Trophoblast cell (in vitro differentiated cells and primary cell): Measurements from ENCODE around the gene ZSCAN18.

ENCODE experiments used
- DNase-seq, 2 donors: peaks; one replicate each; pipeline ENCODE4 v3.0.0-alpha.2; 2016
- H2AFZ ChIP-seq: 2 replicates; pipeline ENCODE4 v1.6.1; 2013; ENCODE audit warnings: low read length, moderate library complexity, mild to moderate bottlenecking; ENCODE audit not compliant: insufficient read depth, poor library complexity
- H2AK5ac ChIP-seq: 2 replicates; pipeline ENCODE4 v1.6.1; 2013; ENCODE audit warnings: mild to moderate bottlenecking, low read length
- H2BK120ac ChIP-seq: 2 replicates; pipeline ENCODE4 v1.6.1; 2013; ENCODE audit warnings: low read length, mild to moderate bottlenecking, moderate library complexity; ENCODE audit not compliant: insufficient read depth, poor library complexity
- H2BK12ac ChIP-seq: 2 replicates; pipeline ENCODE4 v1.6.1; 2013; ENCODE audit warnings: mild to moderate bottlenecking, low read length, moderate library complexity
- H2BK5ac ChIP-seq: 2 replicates; pipeline ENCODE4 v1.6.1; 2013; ENCODE audit warnings: low read length, low read depth, moderate library complexity, mild to moderate bottlenecking; ENCODE audit not compliant: poor library complexity
- H3K14ac ChIP-seq: 2 replicates; pipeline ENCODE4 v1.6.1; 2013; ENCODE audit warnings: mild to moderate bottlenecking, low read length
- H3K18ac ChIP-seq: 2 replicates; pipeline ENCODE4 v1.6.1; 2013; ENCODE audit warnings: mild to moderate bottlenecking, low read length
- H3K23ac ChIP-seq: 2 replicates; pipeline ENCODE4 v1.6.1; 2013; ENCODE audit warnings: low read length
- H3K27ac ChIP-seq: 2 replicates; pipeline ENCODE4 v1.5.1; 2013; ENCODE audit warnings: low read depth, mild to moderate bottlenecking, inconsistent platforms, low read length, moderate library complexity
- H3K27me3 ChIP-seq: 2 replicates; pipeline ENCODE4 v1.6.1; 2013; ENCODE audit warnings: inconsistent platforms, mild to moderate bottlenecking, low read length, moderate library complexity; ENCODE audit not compliant: insufficient read depth
- H3K36me3 ChIP-seq, 2 experiments: 1 replicate in 1 of 2; 2 replicates in 1 of 2; pipeline ENCODE4 v1.6.1; 2013; ENCODE audit warnings: low read length in 2 of 2, mild to moderate bottlenecking in 2 of 2, moderate library complexity in 1 of 2; ENCODE audit not compliant: insufficient read depth in 2 of 2, control insufficient read depth in 1 of 2
- H3K4ac ChIP-seq: 2 replicates; pipeline ENCODE4 v1.6.1; 2013; ENCODE audit warnings: low read depth, mild to moderate bottlenecking, low read length, moderate library complexity
- H3K4me1 ChIP-seq, 2 experiments: 1 replicate in 1 of 2; 2 replicates in 1 of 2; pipeline ENCODE4 v1.6.1; 2013; ENCODE audit warnings: low read length in 2 of 2, mild to moderate bottlenecking in 2 of 2, moderate library complexity in 1 of 2; ENCODE audit not compliant: insufficient read depth in 2 of 2, control insufficient read depth in 1 of 2
- H3K4me2 ChIP-seq: 2 replicates; pipeline ENCODE4 v1.6.1; 2013; ENCODE audit warnings: inconsistent platforms, mild to moderate bottlenecking, low read length, moderate library complexity
- H3K4me3 ChIP-seq: 2 replicates; pipeline ENCODE4 v1.5.1; 2013; ENCODE audit warnings: mild to moderate bottlenecking, low read depth, low read length, inconsistent platforms
- H3K79me1 ChIP-seq: one replicate; pipeline ENCODE4 v1.6.1; 2013; ENCODE audit warnings: low read length
- H3K79me2 ChIP-seq: 2 replicates; pipeline ENCODE4 v1.6.1; 2013; ENCODE audit warnings: low read length, mild to moderate bottlenecking; ENCODE audit not compliant: control insufficient read depth, insufficient read depth, poor library complexity
- H3K9ac ChIP-seq: 2 replicates; pipeline ENCODE4 v1.6.1; 2013; ENCODE audit warnings: mild to moderate bottlenecking, low read length
- H3K9me3 ChIP-seq: 2 replicates; pipeline ENCODE4 v1.6.1; 2013; ENCODE audit warnings: low read depth, mild to moderate bottlenecking, control low read depth, inconsistent platforms, low read length; ENCODE audit not compliant: insufficient read depth
- H4K12ac ChIP-seq: 2 replicates; pipeline ENCODE4 v1.6.1; 2013; ENCODE audit warnings: low read depth, mild to moderate bottlenecking, low read length, moderate library complexity
- H4K8ac ChIP-seq: 2 replicates; pipeline ENCODE4 v1.6.1; 2013; ENCODE audit warnings: low read depth, mild to moderate bottlenecking, low read length, moderate library complexity
- H4K91ac ChIP-seq: one replicate; pipeline ENCODE4 v1.6.1; 2013; ENCODE audit warnings: low read depth, mild to moderate bottlenecking, low read length, moderate library complexity
- WGBS: extraction: QIAGEN DNeasy Blood & Tissue Kit; methylation state at CpG from one replicate; pipeline ENCODE4 v1.1.7; 2013; ENCODE audit warnings: missing lambda C conversion rate; ENCODE audit not compliant: insufficient read length, insufficient coverage; ENCODE audit errors: extremely low coverage; 5-methylcytosine and 5-hydroxymethylcytosine counted together

Gene ZSCAN18

GRCh38 chr19:58117841-58118575, 20.0 kb upstream of the ZSCAN18 start:
- no peak overlapping the region for H3K4me2 ChIP-seq
- WGBS = no CpG with 5 or more reads among the region's 77 CpGs
- H3K9me3 ChIP-seq = peaks cover 43% of the 10 kb centered on the region

GRCh38 chr19:58108546-58108817, 10.5 kb upstream of the ZSCAN18 start:
- no peak overlapping the region for H3K27ac ChIP-seq
- H4K91ac ChIP-seq = no peak overlapping the region
- no peaks in the 10 kb centered on the region for H3K79me2 ChIP-seq

More at GRCh38 chr19:58117841-58118575, 20.0 kb upstream of the ZSCAN18 start:
- Histone ChIP-seq H2AK5ac (no peak overlapping the region), H3K23ac (no peak overlapping the region), H3K36me3 (no peaks in the 10 kb centered on the region), H2AFZ (no peak overlapping the region), H2BK5ac (no peak overlapping the region), H3K14ac (no peak overlapping the region), H3K9ac (no peak overlapping the region), H2BK12ac (no peak overlapping the region), H3K79me1 (no peaks in the 10 kb centered on the region), H3K27ac (no peak overlapping the region), H3K4me3 (no peak overlapping the region), H4K91ac (no peak overlapping the region), H3K4me1 (no peaks in the 10 kb centered on the region), H3K4ac (no peak overlapping the region), H4K8ac (no peak overlapping the region), H4K12ac (no peak overlapping the region), H3K79me2 (no peaks in the 10 kb centered on the region), H2BK120ac (no peak overlapping the region), H3K27me3 (no peaks in the 10 kb centered on the region), H3K18ac (no peak overlapping the region)
- DNase-seq = no peak

GRCh38 chr19:58107778-58108545, 9.9 kb upstream of the ZSCAN18 start:
- Histone ChIP-seq H3K14ac (no peak overlapping the region), H4K91ac (no peak overlapping the region), H3K4ac (no peak overlapping the region), H3K36me3 (no peaks in the 10 kb centered on the region), H3K4me3 (no peak overlapping the region), H2AK5ac (no peak overlapping the region), H3K4me2 (no peak overlapping the region), H2BK5ac (no peak overlapping the region), H3K79me1 (no peaks in the 10 kb centered on the region), H3K23ac (no peak overlapping the region), H2BK120ac (no peak overlapping the region), H3K4me1 (no peaks in the 10 kb centered on the region), H3K27me3 (peaks cover 2% of the 10 kb centered on the region), H3K9ac (no peak overlapping the region), H4K8ac (no peak overlapping the region), H3K18ac (no peak overlapping the region), H3K79me2 (no peaks in the 10 kb centered on the region), H4K12ac (no peak overlapping the region), H2BK12ac (no peak overlapping the region), H2AFZ (no peak overlapping the region), H3K9me3 (peaks cover 30% of the 10 kb centered on the region), H3K27ac (no peak overlapping the region)
- WGBS = no CpG with 5 or more reads among the region's 7 CpGs
- DNase-seq = no peak

More at GRCh38 chr19:58108546-58108817, 10.5 kb upstream of the ZSCAN18 start:
- Histone ChIP-seq H3K14ac (no peak overlapping the region), H3K27me3 (peaks cover 2% of the 10 kb centered on the region), H3K36me3 (no peaks in the 10 kb centered on the region), H4K12ac (no peak overlapping the region), H3K4me2 (no peak overlapping the region), H2BK12ac (no peak overlapping the region), H3K18ac (no peak overlapping the region), H3K9me3 (peaks cover 32% of the 10 kb centered on the region), H3K79me1 (no peaks in the 10 kb centered on the region), H3K4me3 (no peak overlapping the region), H2BK5ac (no peak overlapping the region), H4K8ac (no peak overlapping the region), H3K9ac (no peak overlapping the region), H3K4ac (no peak overlapping the region), H2BK120ac (no peak overlapping the region), H3K23ac (no peak overlapping the region), H2AFZ (no peak overlapping the region), H3K4me1 (no peaks in the 10 kb centered on the region), H2AK5ac (no peak overlapping the region)
- DNase-seq = no peak
- no CpG with 5 or more reads among the region's 3 CpGs for WGBS

DNA sequence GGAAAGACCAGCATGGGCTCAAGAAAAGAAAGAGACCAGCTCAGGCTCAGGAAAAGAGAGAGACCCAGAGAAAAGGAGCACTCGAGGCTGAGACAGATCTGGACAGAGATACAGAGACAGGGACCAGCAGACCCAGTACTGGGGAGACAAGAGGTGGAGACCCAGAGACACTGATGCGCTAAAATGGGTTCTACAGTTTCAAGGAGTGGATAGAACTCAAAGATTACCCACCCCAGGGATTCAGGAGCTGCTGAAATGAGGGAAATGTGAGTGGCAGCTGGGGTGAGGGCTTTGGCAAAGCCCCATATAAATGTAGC, 609 bp upstream of the ZSCAN18 start:
- Histone ChIP-seq H3K79me1 (peaks cover 9% of the 10 kb centered on the region), H4K91ac (peak overlapping the region; percentile 75), H3K9me3 (peaks cover 7% of the 10 kb centered on the region), H3K36me3 (peaks cover 0 to 5% of the 10 kb centered on the region in 2 experiments), H3K27ac (peak overlapping the region; percentile 55), H3K4me2 (peak overlapping the region; percentile 89), H3K27me3 (no peaks in the 10 kb centered on the region), H3K9ac (peak overlapping the region; percentile 62), H2AFZ (peak overlapping the region; percentile 98), H3K4ac (no peak overlapping the region), H3K14ac (peak overlapping the region; percentile 39), H3K23ac (no peak overlapping the region), H3K4me1 (peaks cover 7 to 8% of the 10 kb centered on the region in 2 experiments), H4K8ac (peak overlapping the region; percentile 82), H2AK5ac (no peak overlapping the region), H2BK5ac (peak overlapping the region; percentile 16), H3K4me3 (peak overlapping the region; percentile 62), H3K79me2 (peaks cover 3% of the 10 kb centered on the region), H2BK12ac (peak overlapping the region; percentile 36), H4K12ac (no peak overlapping the region), H2BK120ac (no peak overlapping the region), H3K18ac (peak overlapping the region; percentile 11)
- WGBS = no CpG with 5 or more reads among the region's 2 CpGs
- DNase-seq = no peak
